Midbrain (tissue), 1 donor: Measurements from ENCODE around the gene ATP5F1C.

ENCODE experiments used
- DNase-seq: peaks from one replicate; lab custom pipeline; 2025; lab: John Stamatoyannopoulos, UW

The ATP5F1C gene

DNA sequence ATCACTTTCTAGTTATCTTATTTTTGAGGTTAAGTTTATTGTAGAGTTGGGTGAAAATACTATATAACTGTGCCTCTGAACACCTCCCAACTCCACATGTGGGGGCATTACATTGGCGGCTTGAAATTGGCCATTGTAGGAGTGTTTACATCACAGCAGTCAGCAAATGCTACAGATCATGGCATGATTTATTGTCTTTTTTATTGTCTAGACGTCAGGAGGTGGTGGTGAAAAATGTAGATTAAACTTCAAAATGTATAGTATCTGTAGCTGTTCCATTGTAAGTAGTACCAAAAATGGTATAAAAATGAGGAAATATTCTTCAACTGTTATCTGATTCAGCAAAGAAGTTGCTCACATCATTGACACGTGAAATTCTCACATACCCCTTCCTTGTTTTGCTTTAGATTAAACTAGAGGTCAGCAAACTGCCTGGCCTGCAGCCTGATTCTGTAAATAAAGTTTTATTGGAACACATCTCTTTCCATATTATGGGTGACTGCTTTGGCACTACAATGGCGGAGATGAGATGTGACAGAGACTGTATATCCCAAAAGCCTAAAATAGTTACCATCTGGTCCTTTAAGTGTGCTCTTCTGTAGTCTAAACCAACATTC lies 65.4 kb downstream of the ATP5F1C start:
- DNase-seq: no peak

- DNase-seq: no peak
These were observed 65.9 kb downstream of the ATP5F1C start for GRCh38 chr10:7853890-7854289.

DNA sequence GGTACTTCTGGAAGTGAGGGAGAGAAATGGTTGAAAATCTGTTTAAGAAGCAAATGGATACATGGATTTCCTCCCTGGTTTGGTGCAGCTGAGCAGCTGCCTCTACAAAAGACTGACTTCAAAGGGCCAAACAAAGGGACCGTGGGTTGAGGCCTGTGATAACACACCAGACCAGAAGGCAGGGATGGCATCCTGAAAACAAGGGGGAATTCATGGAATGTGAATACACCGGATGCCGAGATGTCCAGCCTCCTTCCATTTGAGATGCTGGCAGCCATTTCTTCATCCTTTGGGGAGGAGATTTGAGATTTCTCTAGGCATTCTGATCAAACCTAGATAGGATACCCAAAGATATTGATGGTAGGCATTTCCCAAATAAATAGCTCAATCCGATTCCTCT lies 67.2 kb downstream of the ATP5F1C start:
- no peak for DNase-seq

- no peak for DNase-seq
These were observed 68.7 kb downstream of the ATP5F1C start for GRCh38 chr10:7856678-7857077.

- DNase-seq: peak; percentile 12
These were observed 69.3 kb downstream of the ATP5F1C start for GRCh38 chr10:7857262-7857661.
